Left ventricle myocardium inferior (tissue), 1 donor: ENCODE data around the gene GPC3. TPM values are rescaled to one million over a fixed set of nuclear protein-coding genes. Genes with fewer than 3 reads are reported as not detected.
A peak's percentile ranks its signal among the peaks of the same experiment; 100 is the strongest.

Experiments used
- DNase-seq: peaks from one replicate; pipeline ENCODE4 v3.0.0-alpha.2; 2020
- H3K27ac ChIP-seq: fragments of 200-600 bp; replicated peaks from 2 replicates; pipeline ENCODE4 v1.8.0; 2021
- H3K27me3 ChIP-seq: fragments of 200-600 bp; 2 replicates; pipeline ENCODE4 v1.8.0; 2021; ENCODE audit warnings: low read depth
- H3K36me3 ChIP-seq: fragments of 200-600 bp; 2 replicates; pipeline ENCODE4 v1.8.0; 2021
- H3K4me1 ChIP-seq: fragments of 200-600 bp; 2 replicates; pipeline ENCODE4 v1.8.0; 2021
- H3K4me3 ChIP-seq: fragments of 200-600 bp; 2 replicates; pipeline ENCODE4 v1.8.0; 2021; ENCODE audit warnings: mild to moderate bottlenecking, moderate library complexity
- H3K9me3 ChIP-seq: fragments of 200-600 bp; replicated peaks from 2 replicates; pipeline ENCODE4 v1.8.0; 2021
- CTCF ChIP-seq: fragments of 200-600 bp; IDR thresholded peaks from 2 replicates; pipeline ENCODE4 v1.8.0; 2021; ENCODE audit warnings: antibody characterized with exemption, mild to moderate bottlenecking, borderline replicate concordance
- intact Hi-C: fragments of 100-400 bp; cut with micrococcal nuclease; formaldehyde crosslinking; loops from one replicate; pipeline ENCODE4 v1.11.0; 2022
- total RNA-seq: library from RNA; stranded (reverse); fragmentation: NEBNext Ultra II Directional; extraction: Animal tissue kit (Norgen Biotek cat#: 25700); gene quantifications from one replicate; pipeline ENCODE4 v1.2.1, GENCODE V29; 2021
- donor health status: DM: no; HTN: yes; CAD: no; lungs with severe emphysema.

Gene GPC3
- total RNA-seq, 1 donor from 2014 or later, result 5.4 TPM

GRCh38 chrX:133645977-133646718 is 339.2 kb downstream of the GPC3 start:
- intact Hi-C loops, result no loop called here
- Histone ChIP-seq H3K9me3 (no peaks in the 10 kb centered on the region), H3K27me3 (no peaks in the 10 kb centered on the region), H3K4me3 (no peak overlapping the region), H3K27ac (peak overlapping the region; percentile 44), H3K36me3 (no peaks in the 10 kb centered on the region), H3K4me1 (no peaks in the 10 kb centered on the region)
- no peak for DNase-seq
- TF ChIP-seq CTCF, result no peak

- peak overlapping the region; percentile 19 for H3K27ac ChIP-seq
- TF ChIP-seq CTCF, result no peak
- H3K36me3 ChIP-seq, result no peaks in the 10 kb centered on the region
- no peaks in the 10 kb centered on the region for H3K9me3 ChIP-seq
- H3K27me3 ChIP-seq, result no peaks in the 10 kb centered on the region
- intact Hi-C loops, result no loop called here
- H3K4me1 ChIP-seq, result no peaks in the 10 kb centered on the region
- no peak overlapping the region for H3K4me3 ChIP-seq
- no peak for DNase-seq
Measured at GRCh38 chrX:133645256-133645655, 340.1 kb downstream of the GPC3 start.

DNA sequence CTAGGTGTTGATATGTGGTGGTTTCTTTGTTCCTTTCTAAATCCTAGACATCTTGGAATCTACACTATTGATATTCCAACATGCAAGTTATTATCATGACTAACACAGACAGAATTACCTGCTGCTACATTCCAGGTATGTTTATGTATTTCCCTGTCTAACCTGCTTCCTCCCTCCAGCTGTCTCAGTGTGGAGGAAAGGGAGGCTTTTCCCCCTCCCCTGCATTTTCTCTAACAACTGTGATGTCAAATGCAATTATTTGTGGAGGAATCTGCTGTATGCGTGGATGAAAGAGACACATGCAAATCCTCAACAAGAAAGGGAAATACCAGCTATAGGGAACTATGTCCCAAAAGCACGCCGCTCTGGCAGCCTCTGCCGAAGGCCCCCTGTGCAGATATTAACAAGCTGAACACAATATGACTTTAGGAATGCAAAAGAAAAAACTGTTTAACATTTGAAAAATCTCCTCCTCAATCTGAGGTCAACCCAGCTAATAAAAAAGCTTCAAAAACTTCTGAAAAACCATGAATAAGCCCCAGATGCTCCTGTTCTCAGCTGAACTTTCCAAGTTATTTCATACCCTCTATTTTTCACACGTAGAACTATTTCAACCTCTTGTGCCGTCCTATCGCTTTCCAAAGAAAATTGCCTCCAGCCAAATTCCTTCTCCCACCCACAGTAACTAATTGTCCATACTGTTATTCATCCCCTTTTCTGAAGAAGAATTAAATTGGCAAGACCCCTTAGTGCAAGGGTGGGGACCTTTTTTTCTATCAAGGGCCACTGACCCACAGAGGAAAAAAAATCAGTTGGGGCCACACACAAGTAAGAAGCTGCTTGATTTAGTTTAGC is 345.0 kb downstream of the GPC3 start:
- H3K27me3 ChIP-seq, result no peaks in the 10 kb centered on the region
- intact Hi-C loops, result no loop called here

DNA sequence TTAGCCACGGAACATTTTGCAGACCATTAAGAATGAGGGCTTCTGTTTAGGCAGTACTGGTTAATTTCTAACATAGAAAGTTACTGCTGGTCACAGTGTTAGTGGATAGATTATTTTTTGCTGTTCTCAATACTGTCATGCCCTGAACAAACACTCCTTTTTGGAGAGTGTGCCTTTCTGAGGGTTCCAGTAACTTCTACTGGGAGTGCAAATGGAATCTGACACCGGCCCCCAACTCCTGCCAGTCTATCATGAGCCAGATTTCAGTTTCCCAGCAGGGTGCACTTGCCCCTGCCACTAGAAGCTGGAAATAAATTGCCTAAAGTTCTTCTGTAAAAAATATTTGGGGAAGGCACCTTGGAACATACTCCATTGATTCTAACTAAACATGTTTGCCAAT is 345.7 kb downstream of the GPC3 start:
- no peak for TF ChIP-seq CTCF
- Histone ChIP-seq H3K27ac (no peak overlapping the region), H3K4me1 (no peaks in the 10 kb centered on the region), H3K27me3 (no peaks in the 10 kb centered on the region), H3K9me3 (no peaks in the 10 kb centered on the region), H3K36me3 (no peaks in the 10 kb centered on the region), H3K4me3 (no peak overlapping the region)
- DNase-seq, result no peak
- intact Hi-C loops, result no loop called here

More for the DNA sequence above, 345.0 kb downstream of the GPC3 start:
- no peaks in the 10 kb centered on the region for H3K36me3 ChIP-seq
- H3K9me3 ChIP-seq, result no peaks in the 10 kb centered on the region
- H3K4me1 ChIP-seq, result no peaks in the 10 kb centered on the region
- no peak for DNase-seq
- H3K27ac ChIP-seq, result no peak overlapping the region
- no peak for TF ChIP-seq CTCF
- no peak overlapping the region for H3K4me3 ChIP-seq

DNA sequence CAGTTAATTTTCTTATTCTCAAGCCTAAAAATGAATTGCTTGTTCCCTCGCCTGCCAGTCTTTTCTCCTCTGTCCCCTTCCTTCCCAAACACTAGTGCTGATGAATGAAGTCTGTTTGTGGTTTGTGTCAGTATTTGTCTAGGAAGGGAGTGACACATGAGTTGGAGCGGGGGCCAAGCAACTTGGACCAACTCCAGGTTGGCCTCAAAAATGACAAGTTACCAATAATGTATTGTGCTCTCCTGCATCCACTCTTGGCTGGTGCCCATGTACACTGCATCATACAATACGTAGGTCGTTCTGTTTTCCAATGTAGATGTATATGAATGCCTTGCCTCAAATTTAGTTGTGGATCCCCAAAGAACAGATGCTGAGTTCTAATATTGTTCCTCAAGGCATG is 347.1 kb downstream of the GPC3 start:
- no peak overlapping the region for H3K27ac ChIP-seq
- TF ChIP-seq CTCF, result no peak
- H3K27me3 ChIP-seq, result no peaks in the 10 kb centered on the region
- no peaks in the 10 kb centered on the region for H3K4me1 ChIP-seq
- no peak overlapping the region for H3K4me3 ChIP-seq
- no peak for DNase-seq
- intact Hi-C loops, result no loop called here
- H3K9me3 ChIP-seq, result no peaks in the 10 kb centered on the region
- H3K36me3 ChIP-seq, result no peaks in the 10 kb centered on the region
